ENCODE data around the gene ZNF784. TPM values are rescaled to one million over a fixed set of nuclear protein-coding genes. Genes with fewer than 3 reads are reported as not detected.

Gene ZNF784
- total RNA-seq, 1 experiment from 2014 or later, result 3.1 TPM

GRCh38 chr19:55656988-55657747 lies 32.8 kb upstream of the ZNF784 start:
- Mint-ChIP-seq H3K27ac (ENCODE audit: low read depth, unreplicated experiment) (peak overlapping the region; percentile 98), H3K4me3 (ENCODE audit: unreplicated experiment) (peak overlapping the region; percentile 84), H3K27me3 (ENCODE audit: insufficient read depth, unreplicated experiment) (no peaks in the 10 kb centered on the region), H3K4me1 (ENCODE audit: insufficient read depth, unreplicated experiment) (peaks cover 29% of the 10 kb centered on the region), H3K36me3 (ENCODE audit: insufficient read depth, unreplicated experiment) (peaks cover 36% of the 10 kb centered on the region), H3K9me3 (ENCODE audit: unreplicated experiment) (no peaks in the 10 kb centered on the region)
- intact Hi-C loops (cut with micrococcal nuclease), result no loop called here
- TF ChIP-seq, protein P1, sequence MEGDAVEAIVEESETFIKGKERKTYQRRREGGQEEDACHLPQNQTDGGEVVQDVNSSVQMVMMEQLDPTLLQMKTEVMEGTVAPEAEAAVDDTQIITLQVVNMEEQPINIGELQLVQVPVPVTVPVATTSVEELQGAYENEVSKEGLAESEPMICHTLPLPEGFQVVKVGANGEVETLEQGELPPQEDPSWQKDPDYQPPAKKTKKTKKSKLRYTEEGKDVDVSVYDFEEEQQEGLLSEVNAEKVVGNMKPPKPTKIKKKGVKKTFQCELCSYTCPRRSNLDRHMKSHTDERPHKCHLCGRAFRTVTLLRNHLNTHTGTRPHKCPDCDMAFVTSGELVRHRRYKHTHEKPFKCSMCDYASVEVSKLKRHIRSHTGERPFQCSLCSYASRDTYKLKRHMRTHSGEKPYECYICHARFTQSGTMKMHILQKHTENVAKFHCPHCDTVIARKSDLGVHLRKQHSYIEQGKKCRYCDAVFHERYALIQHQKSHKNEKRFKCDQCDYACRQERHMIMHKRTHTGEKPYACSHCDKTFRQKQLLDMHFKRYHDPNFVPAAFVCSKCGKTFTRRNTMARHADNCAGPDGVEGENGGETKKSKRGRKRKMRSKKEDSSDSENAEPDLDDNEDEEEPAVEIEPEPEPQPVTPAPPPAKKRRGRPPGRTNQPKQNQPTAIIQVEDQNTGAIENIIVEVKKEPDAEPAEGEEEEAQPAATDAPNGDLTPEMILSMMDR (IDR thresholded peaks at IDR 0.05; ENCODE audit: unreplicated experiment), result no peak
- BruUV-seq (replicated peaks), result no TSS peak
- ChIA-PET CTCF (interaction anchor here (0.5 to 1.8 kb wide), 6 partner anchors 11 to 21 kb away, joined by 3 to 18 read pairs (median 5); partner anchors contain the start of gene ZNF581), POLR2A (interaction anchor here (0.6 to 2.9 kb wide), 12 partner anchors 10 to 434 kb away, joined by 3 to 12 read pairs (median 4); partner anchors contain the start of genes CCDC106, FIZ1, ZNF524 and ZNF580)
- peak; percentile 49 for DNase-seq (ENCODE audit: unreplicated experiment)

DNA sequence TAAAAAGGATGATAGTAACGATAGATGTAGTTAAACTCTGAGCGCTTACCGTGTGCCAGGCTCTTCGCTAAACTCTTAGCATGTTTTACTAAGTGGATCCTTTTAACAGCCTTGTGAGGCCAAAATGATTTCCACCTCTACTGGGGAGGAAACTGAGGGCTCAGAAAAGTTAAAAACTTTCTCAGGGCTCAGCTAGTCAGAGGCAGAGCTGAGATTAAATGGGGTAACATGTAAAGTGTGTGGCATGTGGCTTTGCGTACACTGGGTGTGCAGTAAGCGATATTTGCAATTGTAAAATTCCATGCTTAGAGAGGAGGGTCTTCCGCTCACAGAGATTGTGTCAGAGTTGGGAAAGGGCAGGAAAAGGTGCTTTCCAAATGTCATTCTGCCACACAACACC lies 32.2 kb upstream of the ZNF784 start:
- DNase-seq (ENCODE audit: unreplicated experiment), result no peak
- H3K27ac Mint-ChIP-seq (ENCODE audit: low read depth, unreplicated experiment), result peak overlapping the region; percentile 98
- peaks cover 29% of the 10 kb centered on the region for H3K4me1 Mint-ChIP-seq (ENCODE audit: insufficient read depth, unreplicated experiment)
- intact Hi-C loops (cut with micrococcal nuclease), result no loop called here
- CTCF ChIA-PET, result interaction anchor here (0.6 to 1.8 kb wide), 5 partner anchors 11 to 20 kb away, joined by 3 to 18 read pairs (median 6); no protein-coding TSS in a partner anchor
- POLR2A ChIA-PET, result interaction anchor here (0.7 to 2.9 kb wide), 10 partner anchors 14 to 434 kb away, joined by 3 to 12 read pairs (median 5); partner anchors contain the start of genes FIZ1, ZNF524 and ZNF580
- no TSS peak for BruUV-seq (replicated peaks)
- H3K36me3 Mint-ChIP-seq (ENCODE audit: insufficient read depth, unreplicated experiment), result peaks cover 30% of the 10 kb centered on the region
- H3K9me3 Mint-ChIP-seq (ENCODE audit: unreplicated experiment), result no peaks in the 10 kb centered on the region
- no peaks in the 10 kb centered on the region for H3K27me3 Mint-ChIP-seq (ENCODE audit: insufficient read depth, unreplicated experiment)
- peak overlapping the region; percentile 84 for H3K4me3 Mint-ChIP-seq (ENCODE audit: unreplicated experiment)
- TF ChIP-seq, protein P1 (IDR thresholded peaks at IDR 0.05; ENCODE audit: unreplicated experiment), result no peak

GRCh38 chr19:55655648-55656040 lies 31.3 kb upstream of the ZNF784 start:
- Mint-ChIP-seq H3K9me3 (ENCODE audit: unreplicated experiment) (no peaks in the 10 kb centered on the region), H3K27ac (ENCODE audit: low read depth, unreplicated experiment) (peak overlapping the region; percentile 98), H3K4me3 (ENCODE audit: unreplicated experiment) (peak overlapping the region; percentile 84), H3K4me1 (ENCODE audit: insufficient read depth, unreplicated experiment) (peaks cover 29% of the 10 kb centered on the region), H3K27me3 (ENCODE audit: insufficient read depth, unreplicated experiment) (no peaks in the 10 kb centered on the region), H3K36me3 (ENCODE audit: insufficient read depth, unreplicated experiment) (peaks cover 21% of the 10 kb centered on the region)
- CTCF ChIA-PET, result no interaction called here
- TSS peak; percentile 49 for BruUV-seq (replicated peaks)
- DNase-seq (ENCODE audit: unreplicated experiment), result no peak
- TF ChIP-seq, protein P1 (IDR thresholded peaks at IDR 0.05; ENCODE audit: unreplicated experiment), result no peak
- POLR2A ChIA-PET, result interaction anchor here (1.5 to 2.9 kb wide), 5 partner anchors 16 to 56 kb away, joined by 3 to 12 read pairs (median 7); partner anchors contain the start of genes FIZ1 and ZNF524
- intact Hi-C loops (cut with micrococcal nuclease), result no loop called here
